NB4 (cell line): Measurements from ENCODE around the gene AIF1L.

Experiments used
- MAX ChIP-seq: IDR thresholded peaks from 2 replicates; pipeline ENCODE4 v1.6.1; 2011; ENCODE audit warnings: low read depth, low read length
- POLR2A ChIP-seq: IDR thresholded peaks from 2 replicates; pipeline ENCODE4 v1.6.1; 2011; ENCODE audit warnings: mild to moderate bottlenecking; ENCODE audit not compliant: insufficient read length; ENCODE audit errors: extremely low read depth
- TF ChIP-seq, protein P1 (sequence below): IDR thresholded peaks from one replicate; pipeline ENCODE4 v1.5.1; 2012; ENCODE audit warnings: low read depth, low read length

DNA sequence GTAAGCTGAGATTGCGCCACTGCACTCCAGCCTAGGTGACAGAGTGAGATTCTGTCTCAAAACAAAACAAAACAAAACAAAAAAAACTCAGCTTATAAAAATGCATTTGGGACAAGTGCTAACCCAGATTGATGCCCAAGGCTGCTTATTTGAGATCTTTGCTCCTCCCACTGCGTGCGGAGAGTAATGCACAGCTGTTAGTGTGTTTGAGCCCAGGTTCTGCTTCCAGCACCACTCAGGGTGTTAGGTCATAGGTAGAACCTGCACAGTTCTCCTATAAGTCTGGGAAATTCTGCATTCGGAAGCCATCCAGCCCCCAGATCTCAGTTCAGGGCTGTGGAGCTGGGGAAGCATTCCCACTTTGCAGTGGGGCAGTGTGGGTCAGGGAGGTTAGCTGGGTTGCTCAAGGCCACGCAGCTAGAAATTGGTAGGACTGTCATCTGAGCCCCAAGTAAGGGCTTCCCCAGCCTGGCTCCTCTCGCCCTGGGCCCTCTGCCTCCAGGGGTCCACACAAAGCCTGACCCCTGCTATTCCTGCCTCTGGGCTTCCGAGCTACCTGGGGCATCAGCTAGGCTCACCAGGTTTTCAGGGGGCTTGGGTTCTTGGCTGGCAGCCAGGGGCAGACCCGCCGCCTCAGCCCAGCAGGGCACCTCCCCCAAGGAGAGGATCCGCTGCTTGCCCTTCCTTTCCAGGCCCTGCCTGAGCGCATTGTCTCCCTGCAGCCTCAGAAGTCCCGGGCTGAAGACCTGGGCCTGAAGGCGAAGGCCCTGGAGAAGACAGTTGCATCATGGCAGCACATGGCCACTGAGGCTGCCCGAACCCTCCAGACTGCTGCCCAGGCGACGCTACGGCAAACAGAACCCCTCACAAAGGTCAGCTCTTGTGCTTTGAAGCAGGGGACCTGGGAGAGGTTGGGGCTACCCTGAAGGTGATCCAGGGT, 17.6 kb upstream of the AIF1L start:
- no peak for TF ChIP-seq POLR2A
- TF ChIP-seq, protein P1, sequence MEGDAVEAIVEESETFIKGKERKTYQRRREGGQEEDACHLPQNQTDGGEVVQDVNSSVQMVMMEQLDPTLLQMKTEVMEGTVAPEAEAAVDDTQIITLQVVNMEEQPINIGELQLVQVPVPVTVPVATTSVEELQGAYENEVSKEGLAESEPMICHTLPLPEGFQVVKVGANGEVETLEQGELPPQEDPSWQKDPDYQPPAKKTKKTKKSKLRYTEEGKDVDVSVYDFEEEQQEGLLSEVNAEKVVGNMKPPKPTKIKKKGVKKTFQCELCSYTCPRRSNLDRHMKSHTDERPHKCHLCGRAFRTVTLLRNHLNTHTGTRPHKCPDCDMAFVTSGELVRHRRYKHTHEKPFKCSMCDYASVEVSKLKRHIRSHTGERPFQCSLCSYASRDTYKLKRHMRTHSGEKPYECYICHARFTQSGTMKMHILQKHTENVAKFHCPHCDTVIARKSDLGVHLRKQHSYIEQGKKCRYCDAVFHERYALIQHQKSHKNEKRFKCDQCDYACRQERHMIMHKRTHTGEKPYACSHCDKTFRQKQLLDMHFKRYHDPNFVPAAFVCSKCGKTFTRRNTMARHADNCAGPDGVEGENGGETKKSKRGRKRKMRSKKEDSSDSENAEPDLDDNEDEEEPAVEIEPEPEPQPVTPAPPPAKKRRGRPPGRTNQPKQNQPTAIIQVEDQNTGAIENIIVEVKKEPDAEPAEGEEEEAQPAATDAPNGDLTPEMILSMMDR = no peak
- no peak for TF ChIP-seq MAX
